ENCODE results near the gene GCK.
"Not testable (repeated sequence)": the region's sequence is repeated elsewhere in the genome, so short reads cannot be mapped to it uniquely, and the experiment has no call there.

Gene GCK

DNA sequence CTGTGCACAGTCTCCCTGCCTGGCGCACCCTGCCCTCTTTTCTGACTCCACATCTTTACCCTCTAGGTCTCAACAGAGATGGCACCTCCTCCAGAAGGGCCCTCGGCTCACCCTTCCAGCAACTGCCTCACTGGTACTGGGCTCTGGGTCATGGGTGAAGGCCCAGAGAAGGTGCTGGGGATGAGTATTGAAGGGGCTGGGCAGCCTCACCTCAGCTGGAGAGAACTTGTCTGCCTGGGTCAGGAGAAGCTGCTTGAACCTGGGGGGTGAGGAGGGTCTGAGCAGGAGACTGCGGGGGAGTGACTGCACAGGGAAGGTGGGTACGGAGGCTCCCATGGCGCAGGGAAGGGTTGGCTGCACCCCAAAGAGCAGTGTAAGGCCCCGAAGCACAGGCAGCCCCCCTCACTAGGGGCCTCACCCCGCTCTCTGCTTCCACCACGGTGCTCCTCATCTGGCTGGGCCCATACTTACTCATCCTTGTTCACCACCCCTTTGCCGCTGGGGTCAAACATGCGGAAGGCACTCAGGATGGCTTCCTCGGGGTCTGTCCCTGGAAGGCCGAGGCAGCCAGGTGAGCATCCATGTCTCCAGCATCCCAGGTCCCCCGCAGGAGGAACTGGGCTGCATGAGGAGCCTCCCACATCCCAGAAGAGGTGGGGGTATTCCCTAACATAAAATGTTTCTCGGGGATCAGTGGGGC is 49.8 kb downstream of the GCK start:
- DNase-seq: no peak

DNA sequence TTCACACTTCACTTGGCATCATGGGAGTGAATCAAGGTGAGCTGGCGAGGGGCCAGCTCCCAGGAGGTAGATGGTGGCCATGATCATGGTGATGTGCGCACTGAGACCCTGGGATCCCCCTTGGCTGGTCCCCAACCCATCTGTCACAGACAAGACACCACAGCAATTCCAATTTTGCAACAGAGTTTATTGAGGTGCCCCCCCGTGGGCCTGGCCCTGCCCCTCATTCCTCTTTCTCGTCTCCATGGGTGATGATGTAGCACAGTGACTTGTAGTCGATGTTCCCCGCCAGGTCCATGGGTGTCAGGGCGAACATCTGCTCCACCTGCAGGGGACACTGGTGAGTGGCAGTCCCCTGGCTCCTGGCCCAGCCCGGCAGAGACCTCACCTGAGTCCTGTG is 50.5 kb downstream of the GCK start:
- no peak for DNase-seq

- DNase-seq: no peak
These were observed 52.5 kb downstream of the GCK start for GRCh38 chr7:44136731-44137130.

GRCh38 chr7:44134943-44135628 is 54.2 kb downstream of the GCK start:
- DNase-seq: no peak

DNA sequence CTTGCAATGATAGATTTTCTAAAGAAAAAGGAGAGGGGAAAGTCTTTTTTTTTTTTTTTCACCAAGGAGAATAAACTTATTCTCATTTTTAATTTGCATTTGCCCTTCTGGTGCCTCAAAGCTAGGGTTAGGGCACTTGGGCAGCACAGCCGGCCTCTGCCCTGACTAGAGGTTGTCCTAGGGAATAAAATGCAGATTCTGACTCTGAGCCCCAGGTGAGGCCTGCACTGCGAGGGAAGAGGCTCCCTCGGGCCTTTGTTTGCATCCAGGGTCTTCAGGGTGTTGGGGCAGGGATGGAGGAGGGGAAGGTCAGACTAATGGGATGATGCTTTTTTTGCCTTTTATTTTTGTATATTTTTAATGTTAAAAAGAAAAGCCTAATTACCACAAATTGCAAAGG is 55.9 kb downstream of the GCK start:
- DNase-seq: no peak

DNA sequence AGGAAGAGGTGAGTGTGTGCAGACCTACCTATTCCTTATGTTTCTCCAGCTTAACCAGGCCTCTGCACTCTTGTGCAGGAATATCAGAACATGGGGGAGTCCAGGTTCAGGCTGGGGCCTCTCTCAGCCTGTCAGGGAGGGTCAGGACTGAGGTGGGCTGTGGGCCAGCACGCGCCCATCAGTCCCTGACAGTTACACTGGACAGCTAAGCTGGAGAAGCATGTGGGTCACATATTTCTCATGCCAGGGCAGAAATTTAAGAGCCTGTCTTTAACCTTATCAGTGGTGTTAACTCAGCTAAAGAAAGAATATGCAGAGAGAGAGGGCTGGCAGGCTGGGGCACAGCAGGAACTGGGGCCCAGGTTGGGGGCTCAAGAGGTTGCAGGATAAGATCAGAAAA is 57.2 kb downstream of the GCK start:
- no peak for DNase-seq

DNA sequence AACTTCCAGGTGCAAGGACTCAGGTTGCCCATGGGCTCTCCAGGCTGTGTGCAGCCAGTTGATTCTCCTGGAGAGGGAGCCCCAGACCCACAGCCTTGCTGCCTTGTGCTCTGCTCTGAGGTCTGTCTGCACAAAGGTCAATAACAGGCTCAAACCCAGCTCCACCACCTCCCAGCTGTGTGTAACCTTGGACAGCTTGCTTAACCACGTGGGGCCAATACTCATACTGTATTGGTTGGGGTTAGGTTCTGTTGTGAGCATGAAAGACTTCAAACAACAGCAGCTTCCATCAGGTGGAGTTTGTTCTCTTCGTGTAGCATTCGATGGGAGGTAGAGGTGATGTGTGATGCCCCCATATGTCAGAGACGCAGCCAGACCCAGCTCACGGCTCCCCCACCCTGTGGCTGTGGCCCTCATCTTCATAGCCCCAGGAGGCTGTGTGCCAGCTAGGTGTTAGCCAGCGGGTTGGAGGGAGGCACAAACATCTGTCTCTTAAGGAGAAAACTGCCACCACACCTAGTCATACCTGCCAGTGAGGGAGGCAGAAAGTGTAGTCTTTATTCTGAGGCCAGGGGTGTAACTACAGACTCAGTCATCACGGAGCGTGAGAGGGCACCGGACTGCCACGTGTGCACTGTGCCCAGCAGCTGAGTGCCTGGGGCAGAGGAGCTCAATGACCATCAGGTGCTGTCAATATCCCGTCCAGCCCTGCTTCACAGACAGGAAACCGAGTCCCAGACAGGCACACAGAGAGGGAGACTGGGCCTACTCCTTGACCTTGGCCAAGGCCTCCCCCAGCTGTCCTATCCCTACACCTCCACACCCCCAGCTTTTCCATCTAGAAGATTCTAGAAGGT is 57.8 kb downstream of the GCK start:
- DNase-seq: no peak

GRCh38 chr7:44128721-44129582 is 60.3 kb downstream of the GCK start:
- no peak for DNase-seq

GRCh38 chr7:44127161-44127560 is 62.1 kb downstream of the GCK start:
- DNase-seq: no peak

DNA sequence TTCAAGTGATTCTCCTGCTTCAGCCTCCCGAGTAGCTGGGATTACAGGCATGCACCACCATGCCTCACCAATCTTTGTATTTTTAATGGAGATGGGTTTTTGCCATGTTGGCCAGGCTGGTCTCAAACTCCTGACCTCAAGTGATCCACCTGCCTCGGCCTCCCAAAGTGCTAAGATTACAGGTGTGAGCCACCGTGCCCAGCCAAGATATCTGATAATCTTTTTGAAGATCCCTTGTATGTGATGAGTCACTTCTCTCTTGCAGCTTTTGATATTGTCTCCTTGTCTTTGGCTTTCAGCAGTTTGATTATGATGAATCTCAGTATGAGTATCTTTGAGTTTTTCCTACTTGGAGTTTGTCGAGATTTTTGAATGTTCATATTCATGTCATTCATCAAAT is 62.7 kb downstream of the GCK start:
- not testable (repeated sequence) for DNase-seq

DNA sequence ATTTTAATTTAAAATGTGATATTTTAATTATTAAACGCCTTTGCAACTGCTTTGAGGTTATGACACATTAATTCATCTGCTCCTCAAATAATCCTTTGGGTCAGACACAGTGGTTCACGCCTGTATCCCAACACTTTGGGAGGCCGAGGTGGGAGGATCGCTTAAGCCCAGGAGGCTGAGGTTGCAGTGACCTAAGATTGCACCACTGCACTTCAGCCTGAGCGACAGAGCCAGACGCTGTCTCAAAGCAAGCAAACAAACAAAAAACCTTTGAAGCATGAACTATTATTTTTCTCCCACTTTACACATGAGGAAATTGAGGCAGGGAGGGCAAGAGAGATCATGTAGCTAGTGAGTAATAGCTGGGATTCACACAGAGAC is 64.4 kb downstream of the GCK start:
- DNase-seq: no peak

DNA sequence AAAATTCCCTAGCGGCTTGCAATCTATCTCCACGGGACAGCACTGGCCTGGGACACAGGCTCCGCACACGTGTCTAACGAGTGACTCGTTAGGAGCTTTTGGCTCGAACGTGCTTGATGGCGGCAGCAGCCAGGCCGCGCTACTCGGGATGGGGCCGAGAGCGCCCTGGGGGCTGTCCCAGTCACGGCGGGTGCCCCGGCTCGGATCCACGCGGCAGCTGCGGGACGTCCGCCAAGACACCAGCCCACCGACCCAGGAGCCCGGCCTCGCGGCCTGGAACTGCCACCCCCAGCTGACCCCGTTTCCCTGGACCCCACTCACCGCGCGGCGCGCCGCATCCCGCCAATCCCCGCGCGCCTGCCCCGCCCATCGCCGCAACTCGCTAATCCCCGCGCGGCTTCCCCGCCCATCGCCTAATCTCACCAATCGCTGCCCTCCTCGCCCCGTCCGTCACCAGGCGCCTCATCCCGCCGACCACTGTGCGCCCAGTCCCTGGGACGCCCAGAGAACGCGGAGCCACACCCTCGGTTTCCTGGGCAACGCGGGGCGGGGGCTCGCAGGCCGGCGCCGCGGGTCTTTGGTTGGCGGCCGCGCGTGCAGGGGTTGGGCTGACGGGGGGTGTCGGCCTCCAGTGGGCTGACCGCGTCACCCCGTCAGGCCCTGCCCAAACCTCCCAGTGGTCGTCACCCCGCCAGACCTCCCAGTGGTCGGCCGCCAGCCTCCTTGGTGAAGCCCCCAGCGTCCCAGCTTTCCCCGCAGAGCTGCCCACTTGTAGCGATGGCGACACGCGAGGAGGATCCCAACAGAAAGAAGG is 65.8 kb downstream of the GCK start, which contains the start of gene POLD2:
POLD2 (minus strand) TSS at position 359 of the 814 bp plus-strand sequence. CDS start 1,495 bp downstream, outside the sequence.
- DNase-seq: peak; percentile 98

DNA sequence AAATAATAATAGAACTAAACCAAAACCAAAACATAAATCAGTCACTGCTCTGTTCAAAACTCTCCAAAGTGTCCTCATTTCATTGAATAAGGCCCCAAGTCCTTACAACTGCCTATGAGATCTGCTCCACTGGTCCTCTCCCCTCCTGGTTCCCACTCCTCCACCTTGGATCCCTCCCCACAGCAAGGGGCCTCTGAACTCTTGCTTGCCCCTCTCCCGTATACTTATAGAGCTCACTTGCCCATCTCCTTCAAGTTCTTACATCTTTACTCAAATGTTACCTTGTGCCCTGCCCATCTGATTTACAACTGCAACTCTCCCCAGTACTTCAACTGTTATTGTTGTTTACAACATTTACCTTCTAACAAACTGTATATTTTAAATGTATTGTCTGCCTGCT is 66.7 kb downstream of the GCK start:
- no peak for DNase-seq

DNA sequence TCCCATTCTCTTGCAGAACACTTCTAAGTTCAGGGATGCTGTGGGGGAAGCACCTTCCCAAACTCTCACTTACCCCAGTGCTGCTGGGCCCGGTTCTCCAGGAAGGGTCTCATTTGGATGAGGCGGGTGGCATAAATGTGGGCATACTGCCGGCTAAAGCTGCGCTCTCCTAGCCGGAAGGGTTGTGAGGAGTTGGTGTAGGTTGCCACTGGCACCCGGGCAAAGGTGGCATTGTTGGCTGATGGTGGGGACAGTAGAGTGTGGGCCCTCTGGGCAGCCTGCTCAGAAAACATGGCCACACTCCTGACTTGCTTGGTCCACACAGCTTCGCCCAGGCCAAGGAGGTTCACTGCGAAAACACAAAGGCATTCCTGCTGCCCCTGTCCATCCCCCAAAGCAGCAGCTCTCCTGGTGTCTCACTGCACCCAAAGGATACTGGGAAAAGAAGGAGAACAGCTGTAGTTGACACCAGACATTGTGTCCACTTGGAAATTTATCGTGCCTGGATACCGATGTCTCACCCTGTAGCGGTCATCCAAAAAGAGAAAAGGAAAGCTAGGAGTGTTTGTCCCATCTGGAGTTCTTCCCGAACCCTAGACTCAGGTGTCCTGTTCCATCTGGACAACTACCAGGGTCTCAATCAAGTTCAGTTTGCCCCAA is 67.3 kb downstream of the GCK start:
- DNase-seq: no peak

DNA sequence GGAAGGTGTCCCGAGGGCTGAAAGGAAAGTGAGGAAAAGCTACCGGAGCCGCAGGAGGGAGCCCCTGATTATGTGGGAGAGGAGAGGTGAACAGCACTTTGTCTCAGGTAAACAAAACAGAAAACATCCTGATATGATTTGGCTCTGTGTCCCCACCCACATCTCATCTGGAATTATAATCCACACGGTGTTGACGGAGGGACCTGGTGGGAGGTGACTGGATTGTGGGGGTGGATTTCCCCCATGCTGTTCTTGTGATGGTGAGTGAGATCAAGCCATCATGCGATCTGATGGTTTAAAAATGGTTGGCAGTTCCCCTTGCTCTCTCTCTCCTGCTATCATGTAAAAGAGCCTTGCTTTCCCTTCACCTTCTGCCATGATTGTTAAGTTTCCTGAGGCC is 68.8 kb downstream of the GCK start:
- no peak for DNase-seq

- no peak for DNase-seq
These were observed 69.3 kb downstream of the GCK start for GRCh38 chr7:44119829-44120380.

DNA sequence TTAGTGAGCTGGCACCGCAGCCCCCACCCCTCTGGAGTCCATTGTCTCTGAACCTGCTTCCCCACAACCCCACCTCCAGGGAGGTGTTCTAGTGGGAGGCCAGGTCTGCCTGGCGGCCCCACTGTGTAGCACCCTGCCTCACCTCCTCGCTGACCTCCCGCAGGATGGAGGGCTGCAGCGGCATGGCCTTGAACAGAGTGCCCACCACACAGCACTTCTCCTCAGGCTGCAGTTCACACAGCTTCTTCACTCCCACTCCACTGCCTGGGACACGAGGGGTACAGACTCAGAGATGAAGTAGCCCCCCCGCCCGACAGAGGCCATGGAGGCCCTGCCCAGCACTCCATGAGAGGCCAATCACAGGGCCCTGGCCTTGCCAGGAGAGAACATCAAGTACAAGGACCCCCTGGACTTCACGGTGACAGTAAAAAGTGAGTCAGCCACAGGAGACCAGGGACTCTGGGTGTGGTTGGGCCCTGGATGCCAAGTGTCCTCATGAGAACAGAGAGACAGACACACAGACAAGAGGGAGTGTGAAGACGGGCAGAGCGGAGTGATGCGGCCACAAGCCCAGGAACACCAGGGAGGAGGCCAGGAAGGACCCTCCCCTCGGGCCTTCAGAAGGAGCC is 71.3 kb downstream of the GCK start:
- DNase-seq: no peak

DNA sequence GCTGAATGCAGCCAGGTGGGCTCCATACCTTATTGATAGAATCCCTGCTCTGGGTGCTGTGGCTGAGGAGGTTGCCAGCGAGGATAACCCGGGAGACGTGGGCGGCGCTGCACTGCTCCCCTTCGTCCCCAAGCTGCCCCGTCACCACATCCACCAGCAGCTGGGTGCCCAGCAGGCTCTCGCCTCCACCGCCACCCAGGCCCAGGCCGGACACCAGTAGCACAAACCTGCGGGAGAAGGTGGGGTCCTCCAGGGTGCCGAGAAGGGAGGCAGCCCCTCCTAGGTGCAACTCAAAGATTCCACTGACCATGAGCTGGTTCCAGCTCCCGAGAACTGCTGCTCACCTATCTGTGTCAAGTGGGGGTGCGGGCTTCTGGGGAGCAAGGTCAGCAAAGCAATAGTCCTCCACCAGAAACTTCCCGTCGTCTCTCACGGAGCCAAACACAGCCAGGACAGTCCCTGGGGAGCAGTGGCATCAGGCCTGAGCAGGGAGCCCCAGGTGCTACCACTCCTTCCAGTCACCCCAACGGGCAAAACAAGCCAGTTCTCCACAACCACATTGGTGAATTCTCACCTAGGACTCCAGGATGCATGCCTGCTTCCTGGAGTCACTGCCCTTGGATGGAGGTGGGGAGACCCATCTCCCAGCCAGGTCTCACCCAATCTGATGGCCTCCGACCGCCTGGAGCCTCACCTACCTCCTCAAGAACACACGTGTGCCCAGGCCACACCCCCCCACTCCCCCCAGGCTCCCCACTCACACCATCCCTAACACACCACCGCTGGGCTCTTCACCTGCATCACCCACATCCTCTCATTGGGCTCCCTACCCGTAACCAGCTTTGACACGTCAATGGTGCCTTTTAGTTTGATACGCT is 72.2 kb downstream of the GCK start:
- DNase-seq: no peak

- no peak for DNase-seq
These were observed 73.0 kb downstream of the GCK start for GRCh38 chr7:44116087-44116788.

Measured in activated CD4-positive, alpha-beta T cell treated with anti-CD3 and anti-CD28 coated beads, Interleukin-2, amount 50 U/mL, for 16 hours (primary cell).